Raji (cell line): ENCODE data around the gene RABGAP1L.

Experiments used
- POLR2A ChIP-seq: IDR thresholded peaks from 2 replicates; pipeline ENCODE4 v1.6.1; 2011; ENCODE audit warnings: low read depth, low read length, control low read depth; ENCODE audit not compliant: insufficient read depth

The RABGAP1L gene

GRCh38 chr1:174417921-174418320 is 258.6 kb downstream of the RABGAP1L start:
- TF ChIP-seq POLR2A, result no peak

DNA sequence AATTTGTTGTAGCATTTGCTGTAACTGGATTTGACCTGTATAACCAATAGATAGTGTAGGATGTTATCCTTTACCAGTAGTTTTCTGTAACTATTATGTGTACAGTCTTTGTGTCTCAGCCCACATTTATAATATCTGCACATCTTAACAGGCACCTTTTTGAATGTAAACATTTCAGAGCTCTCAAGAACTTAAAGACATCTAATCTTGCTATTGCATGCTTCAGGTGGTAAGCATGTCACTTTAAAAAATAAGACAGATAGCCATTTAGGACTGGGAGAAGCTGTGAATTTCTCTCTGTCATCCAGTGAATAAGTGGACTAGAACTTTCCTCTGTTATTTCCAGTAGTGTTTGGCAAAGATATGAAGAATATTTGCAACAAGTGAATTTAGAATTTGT is 265.8 kb downstream of the RABGAP1L start:
- TF ChIP-seq POLR2A, result no peak

DNA sequence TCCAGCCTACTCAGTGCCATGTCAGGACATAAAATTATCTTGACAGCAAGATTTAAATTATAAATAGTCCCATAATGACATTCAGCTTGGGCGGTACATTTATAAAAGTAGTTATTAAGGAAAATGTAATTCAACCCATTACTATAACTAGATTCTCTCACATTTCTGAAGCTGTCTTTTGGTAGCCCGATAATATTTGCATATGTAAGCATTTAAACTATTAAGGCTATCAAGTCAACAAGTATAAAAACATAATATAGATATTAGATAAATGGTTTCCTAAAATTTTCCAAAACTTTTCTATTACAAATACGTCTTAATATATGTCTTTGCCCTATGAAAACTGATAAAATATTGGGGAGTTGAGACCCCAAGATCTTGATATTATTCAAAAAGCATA is 266.8 kb downstream of the RABGAP1L start:
- no peak for TF ChIP-seq POLR2A

DNA sequence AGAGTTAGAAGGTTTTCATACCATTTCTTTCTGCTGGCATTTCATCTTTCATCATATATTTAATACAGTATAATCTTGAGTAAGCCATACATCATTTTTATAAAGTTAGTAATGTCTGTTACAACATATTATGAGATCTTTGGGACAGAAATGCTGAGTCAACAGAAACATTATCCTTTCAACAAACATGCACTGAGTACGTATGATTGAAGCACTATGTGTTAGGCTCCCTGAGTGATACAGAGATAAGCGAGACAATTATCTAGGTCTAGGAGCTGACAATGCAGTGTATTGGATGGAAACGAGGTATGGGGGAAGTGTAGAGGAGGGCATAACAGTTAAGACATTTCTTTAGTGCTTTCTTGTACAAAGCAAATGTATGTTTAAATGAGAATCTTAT is 268.7 kb downstream of the RABGAP1L start:
- no peak for TF ChIP-seq POLR2A

- TF ChIP-seq POLR2A, result no peak
Measured at GRCh38 chr1:174428739-174429138, 269.4 kb downstream of the RABGAP1L start.

GRCh38 chr1:174433451-174433850 is 274.1 kb downstream of the RABGAP1L start:
- no peak for TF ChIP-seq POLR2A

GRCh38 chr1:174445351-174445750 is 286.0 kb downstream of the RABGAP1L start:
- no peak for TF ChIP-seq POLR2A

- no peak for TF ChIP-seq POLR2A
Measured at GRCh38 chr1:174445817-174446216, 286.5 kb downstream of the RABGAP1L start.

DNA sequence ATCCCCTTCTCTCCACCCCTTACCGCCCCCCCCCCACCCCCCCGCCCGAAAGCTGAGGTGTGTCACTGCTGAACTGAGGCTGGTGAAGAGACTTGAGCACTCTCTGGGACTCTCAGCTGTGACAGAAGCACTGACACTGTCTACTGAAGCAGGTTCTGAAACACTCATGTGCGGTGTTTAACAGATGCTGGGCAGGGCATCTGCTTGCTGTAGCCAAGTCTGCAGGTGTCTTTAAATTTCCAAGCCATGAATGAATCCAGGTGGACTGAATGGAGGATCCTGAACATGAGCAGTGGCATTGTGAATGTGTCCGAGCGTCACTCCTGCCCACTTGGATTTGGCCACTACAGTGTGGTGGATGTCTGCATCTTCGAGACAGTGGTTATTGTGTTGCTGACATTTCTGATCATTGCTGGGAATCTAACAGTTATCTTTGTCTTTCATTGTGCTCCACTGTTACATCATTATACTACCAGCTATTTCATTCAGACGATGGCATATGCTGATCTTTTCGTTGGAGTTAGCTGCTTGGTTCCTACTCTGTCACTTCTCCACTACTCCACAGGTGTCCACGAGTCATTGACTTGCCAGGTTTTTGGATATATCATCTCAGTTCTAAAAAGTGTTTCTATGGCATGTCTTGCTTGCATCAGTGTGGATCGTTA is 288.7 kb downstream of the RABGAP1L start, which contains the start of gene GPR52:
GPR52 (plus strand) TSS at position 99 of the 665 bp plus-strand sequence; CDS start at position 247, 148 bp downstream.
- no peak for TF ChIP-seq POLR2A

DNA sequence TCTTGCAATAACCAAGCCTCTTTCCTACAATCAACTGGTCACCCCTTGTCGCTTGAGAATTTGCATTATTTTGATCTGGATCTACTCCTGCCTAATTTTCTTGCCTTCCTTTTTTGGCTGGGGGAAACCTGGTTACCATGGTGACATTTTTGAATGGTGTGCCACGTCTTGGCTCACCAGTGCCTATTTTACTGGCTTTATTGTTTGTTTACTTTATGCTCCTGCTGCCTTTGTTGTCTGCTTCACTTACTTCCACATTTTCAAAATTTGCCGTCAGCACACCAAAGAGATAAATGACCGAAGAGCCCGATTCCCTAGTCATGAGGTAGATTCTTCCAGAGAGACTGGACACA is 289.2 kb downstream of the RABGAP1L start:
- TF ChIP-seq POLR2A, result no peak

- TF ChIP-seq POLR2A, result no peak
Measured at GRCh38 chr1:174448974-174449373, 289.7 kb downstream of the RABGAP1L start.

DNA sequence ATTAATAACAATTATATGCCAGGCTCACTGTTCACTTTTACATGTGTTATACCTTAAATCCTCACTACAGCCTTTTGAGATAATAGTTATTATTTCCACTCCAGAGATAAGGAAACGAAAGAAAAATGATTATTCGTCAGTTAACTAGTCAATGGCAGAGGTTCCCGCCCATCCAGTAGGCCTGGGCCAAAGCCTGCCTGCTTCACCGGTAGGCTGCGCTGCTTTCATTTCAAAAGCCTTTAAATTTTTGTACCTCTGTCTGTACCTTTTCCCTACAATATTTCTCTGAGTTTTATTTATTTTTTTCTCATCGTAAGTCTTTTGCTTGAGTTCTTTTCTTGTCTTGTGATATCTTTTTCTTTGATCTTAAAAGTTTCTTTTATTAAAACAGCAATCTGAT is 292.1 kb downstream of the RABGAP1L start:
- no peak for TF ChIP-seq POLR2A

- TF ChIP-seq POLR2A, result no peak
Measured at GRCh38 chr1:174465855-174466254, 306.5 kb downstream of the RABGAP1L start.

GRCh38 chr1:174466607-174467006 is 307.3 kb downstream of the RABGAP1L start:
- TF ChIP-seq POLR2A, result no peak

GRCh38 chr1:174469052-174469451 is 309.7 kb downstream of the RABGAP1L start:
- TF ChIP-seq POLR2A, result no peak

DNA sequence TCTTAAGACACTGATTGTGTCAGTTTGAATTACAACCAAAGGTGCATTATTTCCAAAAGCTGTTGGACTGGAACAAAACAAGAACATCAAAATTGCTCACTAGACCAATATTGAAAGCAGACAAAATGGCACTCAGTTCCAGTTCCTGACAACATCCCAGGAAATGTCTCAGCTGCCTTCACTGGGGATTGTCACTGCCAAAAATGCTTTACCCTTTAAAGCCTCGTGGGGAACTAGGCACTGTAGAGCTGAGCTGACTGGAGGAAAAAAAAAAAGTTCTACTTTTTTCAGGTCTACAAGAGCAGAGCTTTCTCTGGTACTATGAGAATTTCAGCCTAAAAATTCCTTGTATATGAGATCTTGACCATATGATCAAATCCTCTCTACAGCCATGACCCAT is 310.4 kb downstream of the RABGAP1L start:
- TF ChIP-seq POLR2A, result no peak

- TF ChIP-seq POLR2A, result no peak
Measured at GRCh38 chr1:174479281-174479680, 320.0 kb downstream of the RABGAP1L start.
